Adrenal gland (tissue), 12 donors: ENCODE results near the gene SIL1. TPM values are rescaled to one million over a fixed set of nuclear protein-coding genes. Genes with fewer than 3 reads are reported as not detected.
"Not testable (repeated sequence)": the region's sequence is repeated elsewhere in the genome, so short reads cannot be mapped to it uniquely, and the experiment has no call there.

Source experiments
- DNase-seq, 7 donors: peaks; one replicate each; pipeline ENCODE4 v3.0.0-alpha.2; 2019 to 2020
- H3K27ac ChIP-seq, 5 donors: fragments of 200-600 bp; sonication (generic) in 4 of 5; 1 replicate in 3 of 5; 2 replicates in 2 of 5; pipeline versions ENCODE4 v1.5.1 to v1.8.0; 2016 to 2020; ENCODE audit warnings: mild to moderate bottlenecking in 1 of 5
- H3K27me3 ChIP-seq: fragments of 200-600 bp; 2 replicates; pipeline ENCODE4 v1.8.0; 2021
- H3K36me3 ChIP-seq, 2 donors: fragments of 200-600 bp; replicated peaks in 1 of 2; 1 replicate in 1 of 2; 2 replicates in 1 of 2; pipeline versions ENCODE4 v1.5.1 to v1.8.0; 2018 to 2022
- H3K4me1 ChIP-seq, 2 donors: fragments of 200-600 bp; replicated peaks in 1 of 2; 1 replicate in 1 of 2; 2 replicates in 1 of 2; pipeline versions ENCODE4 v1.5.1 to v1.8.0; 2018 to 2021
- H3K4me3 ChIP-seq, 4 donors: fragments of 200-600 bp; sonication (generic) in 3 of 4; one replicate each; pipeline ENCODE4 v1.5.1; 2016 to 2018
- H3K9me3 ChIP-seq, 3 donors: fragments of 200-600 bp; sonication (generic) in 1 of 3; replicated peaks in 1 of 3; 1 replicate in 2 of 3; 2 replicates in 1 of 3; pipeline versions ENCODE4 v1.5.1 to v1.8.0; 2016 to 2021
- CTCF ChIP-seq, 6 experiments: fragments of 450-650 bp in 4 of 6; fragments of 200-600 bp in 2 of 6; sonication (generic) in 1 of 6; IDR thresholded peaks; 1 replicate in 5 of 6; 2 replicates in 1 of 6; pipeline versions ENCODE4 v1.5.1 to v1.8.0; 2016 to 2021; ENCODE audit warnings: antibody characterized with exemption in 6 of 6, mild to moderate bottlenecking in 2 of 6, moderate library complexity in 1 of 6
- POLR2A ChIP-seq, 2 donors: fragments of 450-650 bp; IDR thresholded peaks; one replicate each; pipeline ENCODE4 v1.6.1; 2017; ENCODE audit warnings: antibody characterized with exemption in 2 of 2, mild to moderate bottlenecking in 2 of 2, moderate library complexity in 1 of 2
- WGBS, 4 donors: extraction: QIAGEN DNeasy Blood & Tissue Kit in 2 of 4; methylation state at CpG; one replicate each; pipeline versions ENCODE4 v1.1.5 to v1.1.7; 2013 to 2017; 5-methylcytosine and 5-hydroxymethylcytosine counted together
- intact Hi-C, 2 donors: fragments of 100-400 bp; cut with DNase I; formaldehyde crosslinking; loops; one replicate each; pipeline versions ENCODE4 v1.14.1 to v1.15.0; 2022 to 2023
- polyA plus RNA-seq, 3 donors: library from polyadenylated mRNA; stranded (reverse); fragments of 200-250 nt in 2 of 3; fragments of 350-450 nt in 1 of 3; fragmentation: Illumina TruSeq in 1 of 3; extraction: RNeasy Lipid Tissue Mini Kit (QIAGEN cat#74804) in 1 of 3; gene quantifications; one replicate each; pipeline ENCODE4 v1.2.3, GENCODE V29; 2013 to 2014
- total RNA-seq, 9 donors: library from RNA; depleted of rRNA in 4 of 9; stranded (reverse); fragments of >200 nt in 4 of 9; fragments of 120-200 nt in 1 of 9; fragmentation: NEBNext Ultra II Directional in 1 of 9; extraction: Animal tissue kit (Norgen Biotek cat#: 25700) in 1 of 9; gene quantifications; one replicate each; pipeline versions ENCODE4 v1.1.0 to v1.2.4, GENCODE V29; 2013 to 2023
- donor health status: healthy with polysubstance abuse.
- donor health status: Bipolar disorder and iron deficiency.
- donor health status: DM: yes; HTN: yes; CAD: no.
- donor health status: DM: no; HTN: no; CAD: no.
- donor health status: DM: no; HTN: no; CAD: no.
- donor health status: DM: yes; HTN: yes; CAD: no.

SIL1 gene
- total and polyA plus RNA-seq, 12 donors = 81.9 to 313 (median 142) TPM

- H3K36me3 ChIP-seq = no peaks in the 10 kb centered on the region
- no peak for DNase-seq
- no peak for TF ChIP-seq CTCF (IDR thresholded peaks at IDR 0.05)
- no peak for TF ChIP-seq POLR2A (IDR thresholded peaks at IDR 0.05)
- no peak overlapping the region for H3K4me3 ChIP-seq
- H3K27ac ChIP-seq = no peak overlapping the region
- H3K27me3 ChIP-seq = no peaks in the 10 kb centered on the region
- no peaks in the 10 kb centered on the region for H3K9me3 ChIP-seq
- WGBS, 4 donors = 83 to 92% (median 91%) methylated on average over 2 of the region's 2 CpGs
- intact Hi-C loops = no loop called here
- H3K4me1 ChIP-seq = peaks cover 0 to 7% of the 10 kb centered on the region in 2 donors
Observed at GRCh38 chr5:139167533-139167932, 30.6 kb downstream of the SIL1 start.

- TF ChIP-seq POLR2A (IDR thresholded peaks at IDR 0.05) (no peak), CTCF (IDR thresholded peaks at IDR 0.05) (no peak)
Observed at GRCh38 chr5:139167063-139167462, 31.1 kb downstream of the SIL1 start.

GRCh38 chr5:139164897-139165296 is 33.3 kb downstream of the SIL1 start:
- H3K27me3 ChIP-seq, H3K9me3 ChIP-seq, H3K4me1 ChIP-seq, H3K4me3 ChIP-seq, H3K27ac ChIP-seq, DNase-seq, intact Hi-C loops, H3K36me3 ChIP-seq: not testable (repeated sequence)
- WGBS, 4 donors = 93 to 96% (median 95%) methylated on average over 3 of the region's 3 CpGs

More at GRCh38 chr5:139167063-139167462, 31.1 kb downstream of the SIL1 start:
- H3K27ac ChIP-seq = no peak overlapping the region
- no peaks in the 10 kb centered on the region for H3K27me3 ChIP-seq
- H3K9me3 ChIP-seq = no peaks in the 10 kb centered on the region
- intact Hi-C loops = no loop called here
- 87 to 95% (median 93%) methylated on average over 7 of the region's 7 CpGs for WGBS, 4 donors
- peaks cover 0 to 7% of the 10 kb centered on the region in 2 donors for H3K4me1 ChIP-seq
- no peak overlapping the region for H3K4me3 ChIP-seq
- no peak for DNase-seq
- H3K36me3 ChIP-seq = no peaks in the 10 kb centered on the region

GRCh38 chr5:139164020-139164419 is 34.1 kb downstream of the SIL1 start:
- intact Hi-C loops = no loop called here
- TF ChIP-seq POLR2A (IDR thresholded peaks at IDR 0.05) (no peak), CTCF (IDR thresholded peaks at IDR 0.05) (no peak)
- Histone ChIP-seq H3K4me3 (no peak overlapping the region), H3K4me1 (peaks cover 0 to 7% of the 10 kb centered on the region in 2 donors), H3K27me3 (no peaks in the 10 kb centered on the region), H3K9me3 (no peaks in the 10 kb centered on the region), H3K27ac (no peak overlapping the region), H3K36me3 (no peaks in the 10 kb centered on the region)
- WGBS, 4 donors = 75 to 91% (median 81%) methylated on average over 3 of the region's 3 CpGs
- DNase-seq = peak in 1 of 7 donors; percentile 46

- no peak overlapping the region for H3K27ac ChIP-seq
- whole genome bisulfite sequencing, 4 donors = 94 to 97% (median 95%) methylated on average over 4 of the region's 4 CpGs
- intact Hi-C loops = no loop called here
Observed at GRCh38 chr5:139162448-139162847, 35.7 kb downstream of the SIL1 start.

More at GRCh38 chr5:139162448-139162847, 35.7 kb downstream of the SIL1 start:
- H3K4me3 ChIP-seq = no peak overlapping the region
- H3K9me3 ChIP-seq = no peaks in the 10 kb centered on the region
- DNase-seq = no peak
- TF ChIP-seq POLR2A (IDR thresholded peaks at IDR 0.05) = no peak
- peaks cover 0 to 5% of the 10 kb centered on the region in 2 donors for H3K4me1 ChIP-seq
- H3K36me3 ChIP-seq = no peaks in the 10 kb centered on the region
- H3K27me3 ChIP-seq = no peaks in the 10 kb centered on the region
